HG03095 (cell line): ENCODE data around the gene HPN.
A peak's percentile ranks its signal among the peaks of the same experiment; 100 is the strongest.
"Not testable (repeated sequence)": the region's sequence is repeated elsewhere in the genome, so short reads cannot be mapped to it uniquely, and the experiment has no call there.

Source experiments
- ATAC-seq: cut with Tn5 transposase; IDR thresholded peaks from one replicate; pipeline ENCODE4 v1.9.1; 2021; ENCODE audit warnings: moderate library complexity; ENCODE audit not compliant: unreplicated experiment

Gene HPN

GRCh38 chr19:35041548-35042055 is at the start of gene HPN:
Gene HPN, plus strand, starts transcription at chr19:35041721. Its CDS starts 786 bp downstream, at chr19:35042507.
- no peak for ATAC-seq

- not testable (repeated sequence) for ATAC-seq
These were observed 48.9 kb upstream of the HPN start for GRCh38 chr19:34992582-34992981.

GRCh38 chr19:34994286-34994642 is 47.3 kb upstream of the HPN start:
- no peak for ATAC-seq

GRCh38 chr19:34994643-34995541 is 46.6 kb upstream of the HPN start:
- no peak for ATAC-seq

- ATAC-seq: no peak
These were observed 46.0 kb upstream of the HPN start for GRCh38 chr19:34995551-34995950.

GRCh38 chr19:34997071-34997617 is 44.4 kb upstream of the HPN start:
- no peak for ATAC-seq

- not testable (repeated sequence) for ATAC-seq
These were observed 43.3 kb upstream of the HPN start for GRCh38 chr19:34998224-34998623.

GRCh38 chr19:34998777-34999497 is 42.6 kb upstream of the HPN start:
- no peak for ATAC-seq

- peak; percentile 48 for ATAC-seq
These were observed 41.8 kb upstream of the HPN start, which contains the start of gene GRAMD1A for GRCh38 chr19:34999498-35000337. Gene GRAMD1A, plus strand, starts transcription at chr19:35000323. Its CDS starts 156 bp downstream, at chr19:35000479.

- no peak for ATAC-seq
These were observed 41.2 kb upstream of the HPN start for GRCh38 chr19:35000338-35000646.

- no peak for ATAC-seq
These were observed 40.6 kb upstream of the HPN start for GRCh38 chr19:35000647-35001501.

- ATAC-seq: no peak
These were observed 39.4 kb upstream of the HPN start for GRCh38 chr19:35002037-35002535.

- ATAC-seq: no peak
These were observed 36.8 kb upstream of the HPN start for GRCh38 chr19:35004517-35005255.

GRCh38 chr19:35005256-35005977 is 36.1 kb upstream of the HPN start:
- no peak for ATAC-seq

- ATAC-seq: not testable (repeated sequence)
These were observed 35.5 kb upstream of the HPN start for GRCh38 chr19:35006007-35006341.

GRCh38 chr19:35006342-35006998 is 35.1 kb upstream of the HPN start:
- ATAC-seq: no peak

GRCh38 chr19:35006999-35007365 is 34.5 kb upstream of the HPN start:
- ATAC-seq: no peak

GRCh38 chr19:35007427-35007826 is 34.1 kb upstream of the HPN start:
- ATAC-seq: not testable (repeated sequence)
